SK-N-SH (cell line): ENCODE results near the gene TBC1D10B.

Experiments
- CTCF ChIP-seq: fragments of 200-600 bp; sonication (generic); IDR thresholded peaks from 2 replicates; pipeline ENCODE4 v1.6.1; 2017; ENCODE audit warnings: antibody characterized with exemption, mild to moderate bottlenecking, moderate library complexity
- EP300 ChIP-seq, 2 experiments: IDR thresholded peaks; 2 replicates each; pipeline versions ENCODE4 v1.4.0 to v1.6.1; 2012; ENCODE audit warnings: borderline replicate concordance in 1 of 2, low read depth in 1 of 2, low read length in 1 of 2
- EZH2phosphoT487 ChIP-seq: fragments of 200-600 bp; sonication (generic); IDR thresholded peaks from 2 replicates; pipeline ENCODE4 v1.6.1; 2017; ENCODE audit warnings: low read depth, mixed run types, mild to moderate bottlenecking, antibody characterized with exemption, moderate library complexity, borderline replicate concordance
- GATA2 ChIP-seq: sonication (generic); formaldehyde crosslinking; IDR thresholded peaks from 2 replicates; pipeline ENCODE4 v1.5.0; 2020; ENCODE audit warnings: mild to moderate bottlenecking, missing genetic modification reagents
- NFIC ChIP-seq: IDR thresholded peaks from 2 replicates; pipeline ENCODE4 v1.4.0; 2012; ENCODE audit warnings: borderline replicate concordance
- NRF1 ChIP-seq: IDR thresholded peaks from 2 replicates; pipeline ENCODE4 v1.6.1; 2012; ENCODE audit warnings: low read depth, mild to moderate bottlenecking, low read length
- POLR2AphosphoS5 ChIP-seq: IDR thresholded peaks from 2 replicates; pipeline ENCODE4 v1.6.1; 2012; ENCODE audit warnings: low read depth, low read length
- RAD21 ChIP-seq: IDR thresholded peaks from 2 replicates; pipeline ENCODE4 v1.6.1; 2012; ENCODE audit warnings: mild to moderate bottlenecking, low read length
- RFX5 ChIP-seq: IDR thresholded peaks from 2 replicates; pipeline ENCODE4 v1.6.1; 2012; ENCODE audit warnings: mild to moderate bottlenecking, improper control_type of control experiment, low read length
- RXRA ChIP-seq: IDR thresholded peaks from 2 replicates; pipeline ENCODE4 v1.4.0; 2012; ENCODE audit warnings: low read depth, mild to moderate bottlenecking, borderline replicate concordance
- TCF12 ChIP-seq: IDR thresholded peaks from 2 replicates; pipeline ENCODE4 v1.4.0; 2012
- TEAD4 ChIP-seq: IDR thresholded peaks from 2 replicates; pipeline ENCODE4 v1.4.0; 2012; ENCODE audit warnings: mild to moderate bottlenecking, borderline replicate concordance; ENCODE audit not compliant: insufficient read depth
- TF ChIP-seq, protein P1 (sequence below): IDR thresholded peaks from 2 replicates; pipeline ENCODE4 v1.4.0; 2012; ENCODE audit warnings: low read depth

DNA sequence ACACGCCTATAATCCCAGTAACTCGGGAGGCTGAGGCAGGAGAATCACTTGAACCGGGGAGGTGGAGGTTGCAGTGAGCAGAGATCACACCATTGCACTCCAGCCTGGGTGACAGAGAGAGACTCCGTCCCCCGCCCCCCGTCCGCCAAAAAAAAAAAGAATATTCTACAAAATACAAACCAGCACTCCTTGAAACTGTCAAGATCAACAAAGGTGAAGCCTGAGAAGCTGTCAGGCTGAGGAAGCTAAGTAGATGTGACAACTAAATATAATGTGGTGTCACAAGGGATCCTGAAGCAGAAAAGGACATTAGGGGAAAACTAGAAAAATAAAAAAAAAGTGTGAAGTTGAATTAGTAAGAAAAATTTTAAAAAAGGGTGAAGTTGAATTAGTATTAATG, 21.4 kb downstream of the TBC1D10B start:
- TF ChIP-seq RFX5 (no peak), EZH2phosphoT487 (no peak), NFIC (no peak), POLR2AphosphoS5 (0 out of 2 replicates have a peak, but pooled peaks have one; percentile 0), TEAD4 (no peak), CTCF (no peak), RAD21 (no peak), GATA2 (CRISPR knock-in tag) (no peak), TCF12 (no peak), EP300 (IDR thresholded peaks at IDR 0.05; ENCODE audit: borderline replicate concordance in 1 of 2, low read depth in 1 of 2, low read length in 1 of 2) (no peak), RXRA (no peak), NRF1 (no peak)
- TF ChIP-seq, protein P1, sequence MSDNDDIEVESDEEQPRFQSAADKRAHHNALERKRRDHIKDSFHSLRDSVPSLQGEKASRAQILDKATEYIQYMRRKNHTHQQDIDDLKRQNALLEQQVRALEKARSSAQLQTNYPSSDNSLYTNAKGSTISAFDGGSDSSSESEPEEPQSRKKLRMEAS, result no peak
